ENCODE results near the gene EXOC3L1. TPM values are rescaled to one million over a fixed set of nuclear protein-coding genes. Genes with fewer than 3 reads are reported as not detected.

Gene EXOC3L1
- total and polyA plus RNA-seq, 2 of the 13 experiments (the other 11 are each of a cell fraction or from before 2014, with no cell fraction given), result 0.12 TPM; not detected in 1

DNA sequence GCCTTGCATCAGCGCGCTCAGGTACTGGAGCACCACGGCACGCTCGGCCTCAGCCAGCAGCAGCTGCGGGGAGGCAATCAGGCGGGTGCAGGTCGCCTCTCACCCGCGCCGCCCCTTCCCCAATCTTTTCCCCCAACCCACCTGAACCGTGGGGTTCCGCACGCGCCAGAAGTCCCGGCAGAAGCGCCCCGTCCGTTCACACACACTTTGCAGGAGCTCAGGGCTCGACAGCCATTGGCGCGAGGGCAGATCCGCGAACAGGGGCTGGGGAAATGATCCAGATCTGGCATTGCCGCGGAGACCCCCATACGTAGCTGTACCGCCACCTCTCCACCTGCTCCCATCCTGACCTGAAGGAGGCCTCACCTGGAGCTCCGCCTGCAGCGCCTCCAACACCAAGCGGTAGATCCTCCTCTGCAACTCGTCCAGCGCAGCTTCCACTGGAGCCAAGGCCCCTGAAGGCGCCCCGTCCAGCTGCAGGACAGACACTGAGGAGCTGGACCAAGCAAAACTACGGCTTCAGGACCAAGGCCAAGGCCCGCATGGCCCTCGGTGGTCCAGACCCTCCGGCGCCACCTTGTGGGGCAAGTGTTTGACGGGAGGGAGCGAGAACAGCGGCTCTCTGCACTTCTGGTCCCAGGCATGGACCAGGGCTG lies 4.8 kb downstream of the EXOC3L1 start (continued):
- TF ChIP-seq, protein P1, sequence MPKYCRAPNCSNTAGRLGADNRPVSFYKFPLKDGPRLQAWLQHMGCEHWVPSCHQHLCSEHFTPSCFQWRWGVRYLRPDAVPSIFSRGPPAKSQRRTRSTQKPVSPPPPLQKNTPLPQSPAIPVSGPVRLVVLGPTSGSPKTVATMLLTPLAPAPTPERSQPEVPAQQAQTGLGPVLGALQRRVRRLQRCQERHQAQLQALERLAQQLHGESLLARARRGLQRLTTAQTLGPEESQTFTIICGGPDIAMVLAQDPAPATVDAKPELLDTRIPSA (CRISPR knock-in tag; IDR thresholded peaks at IDR 0.05; ENCODE audit: borderline replicate concordance), result no peak
- TF ChIP-seq, protein P2, sequence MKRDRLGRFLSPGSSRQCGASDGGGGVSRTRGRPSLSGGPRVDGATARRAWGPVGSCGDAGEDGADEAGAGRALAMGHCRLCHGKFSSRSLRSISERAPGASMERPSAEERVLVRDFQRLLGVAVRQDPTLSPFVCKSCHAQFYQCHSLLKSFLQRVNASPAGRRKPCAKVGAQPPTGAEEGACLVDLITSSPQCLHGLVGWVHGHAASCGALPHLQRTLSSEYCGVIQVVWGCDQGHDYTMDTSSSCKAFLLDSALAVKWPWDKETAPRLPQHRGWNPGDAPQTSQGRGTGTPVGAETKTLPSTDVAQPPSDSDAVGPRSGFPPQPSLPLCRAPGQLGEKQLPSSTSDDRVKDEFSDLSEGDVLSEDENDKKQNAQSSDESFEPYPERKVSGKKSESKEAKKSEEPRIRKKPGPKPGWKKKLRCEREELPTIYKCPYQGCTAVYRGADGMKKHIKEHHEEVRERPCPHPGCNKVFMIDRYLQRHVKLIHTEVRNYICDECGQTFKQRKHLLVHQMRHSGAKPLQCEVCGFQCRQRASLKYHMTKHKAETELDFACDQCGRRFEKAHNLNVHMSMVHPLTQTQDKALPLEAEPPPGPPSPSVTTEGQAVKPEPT (CRISPR knock-in tag; IDR thresholded peaks at IDR 0.05; ENCODE audit: low read depth), result peak; percentile 23; the same call in 1 of the 2 replicates
- TF ChIP-seq NCOA1 (CRISPR knock-in tag; IDR thresholded peaks at IDR 0.05) (no peak), PHF5A (CRISPR knock-in tag; IDR thresholded peaks at IDR 0.05; ENCODE audit: low read depth, unreplicated experiment) (peak; percentile 75), ZNF674 (CRISPR knock-in tag; IDR thresholded peaks at IDR 0.05; ENCODE audit: low read depth) (0 out of 2 replicates have a peak, but pooled peaks have one; percentile 49), ZNF12 (CRISPR knock-in tag; IDR thresholded peaks at IDR 0.05) (peak; percentile 86), ZNF235 (CRISPR knock-in tag; IDR thresholded peaks at IDR 0.05; ENCODE audit: borderline replicate concordance) (peak; percentile 97), ZNF501 (CRISPR knock-in tag; IDR thresholded peaks at IDR 0.05) (peak; percentile 64), TCF12 (IDR thresholded peaks at IDR 0.05) (no peak), TCF12 (CRISPR knock-in tag; IDR thresholded peaks at IDR 0.05) (peak; percentile 64; the same call in 1 of the 2 replicates), TBX3 (IDR thresholded peaks at IDR 0.05; ENCODE audit: borderline replicate concordance) (no peak), TAF1 (CRISPR knock-in tag; IDR thresholded peaks at IDR 0.05) (no peak; the same call in 1 of the 2 replicates), SP1 (IDR thresholded peaks at IDR 0.05) (no peak), SP1 (CRISPR knock-in tag; IDR thresholded peaks at IDR 0.05) (peak; percentile 60), ZMYM2 (CRISPR knock-in tag; IDR thresholded peaks at IDR 0.05) (no peak), ZSCAN9 (CRISPR knock-in tag; IDR thresholded peaks at IDR 0.05; ENCODE audit: borderline replicate concordance) (peak; percentile 97), NFIB (CRISPR knock-in tag; IDR thresholded peaks at IDR 0.05; ENCODE audit: borderline replicate concordance) (no peak), CHD2 (IDR thresholded peaks at IDR 0.05; ENCODE audit: low read depth, low read length) (no peak), ZFP62 (CRISPR knock-in tag; IDR thresholded peaks at IDR 0.05) (no peak)
- TF ChIP-seq, protein P3, sequence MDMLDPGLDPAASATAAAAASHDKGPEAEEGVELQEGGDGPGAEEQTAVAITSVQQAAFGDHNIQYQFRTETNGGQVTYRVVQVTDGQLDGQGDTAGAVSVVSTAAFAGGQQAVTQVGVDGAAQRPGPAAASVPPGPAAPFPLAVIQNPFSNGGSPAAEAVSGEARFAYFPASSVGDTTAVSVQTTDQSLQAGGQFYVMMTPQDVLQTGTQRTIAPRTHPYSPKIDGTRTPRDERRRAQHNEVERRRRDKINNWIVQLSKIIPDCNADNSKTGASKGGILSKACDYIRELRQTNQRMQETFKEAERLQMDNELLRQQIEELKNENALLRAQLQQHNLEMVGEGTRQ (IDR thresholded peaks at IDR 0.05; ENCODE audit: low read depth, low read length), result no peak
- TF ChIP-seq, protein P3 (CRISPR knock-in tag; IDR thresholded peaks at IDR 0.05; ENCODE audit: borderline replicate concordance), result no peak

Measured in HepG2 (cell line).